GM18517 (cell line): Measurements from ENCODE around the gene SOD3.

Experiments used
- ATAC-seq: cut with Tn5 transposase; IDR thresholded peaks from one replicate; pipeline ENCODE4 v1.9.1; 2021; ENCODE audit warnings: mild to moderate bottlenecking, moderate library complexity; ENCODE audit not compliant: unreplicated experiment

The SOD3 gene

GRCh38 chr4:24794916-24795665, at the start of gene SOD3:
Gene SOD3 (plus strand): TSS chr4:24795573. CDS start chr4:24799522, 3,949 bp downstream.
- no peak for ATAC-seq

GRCh38 chr4:24747234-24747975, 48.0 kb upstream of the SOD3 start:
- no peak for ATAC-seq

DNA sequence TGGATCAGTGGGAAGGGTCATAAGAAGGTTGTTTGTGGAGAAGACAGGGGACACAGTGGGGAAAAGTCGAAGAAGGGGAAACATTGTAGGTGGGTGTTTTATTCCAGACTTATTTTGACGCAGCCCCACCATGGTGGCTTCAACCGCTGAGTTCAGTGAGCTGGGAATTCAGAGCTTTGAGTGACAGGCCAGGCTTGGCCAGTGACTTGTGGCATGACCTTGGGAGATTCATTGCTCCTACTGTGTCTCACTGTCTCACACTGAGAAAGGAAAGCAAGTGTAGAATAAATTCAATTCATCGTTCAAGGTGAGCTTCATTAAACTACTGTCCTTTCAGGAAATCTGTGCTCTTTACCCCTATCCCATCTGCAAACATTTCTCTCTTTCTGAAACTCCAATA, 47.4 kb upstream of the SOD3 start:
- no peak for ATAC-seq

DNA sequence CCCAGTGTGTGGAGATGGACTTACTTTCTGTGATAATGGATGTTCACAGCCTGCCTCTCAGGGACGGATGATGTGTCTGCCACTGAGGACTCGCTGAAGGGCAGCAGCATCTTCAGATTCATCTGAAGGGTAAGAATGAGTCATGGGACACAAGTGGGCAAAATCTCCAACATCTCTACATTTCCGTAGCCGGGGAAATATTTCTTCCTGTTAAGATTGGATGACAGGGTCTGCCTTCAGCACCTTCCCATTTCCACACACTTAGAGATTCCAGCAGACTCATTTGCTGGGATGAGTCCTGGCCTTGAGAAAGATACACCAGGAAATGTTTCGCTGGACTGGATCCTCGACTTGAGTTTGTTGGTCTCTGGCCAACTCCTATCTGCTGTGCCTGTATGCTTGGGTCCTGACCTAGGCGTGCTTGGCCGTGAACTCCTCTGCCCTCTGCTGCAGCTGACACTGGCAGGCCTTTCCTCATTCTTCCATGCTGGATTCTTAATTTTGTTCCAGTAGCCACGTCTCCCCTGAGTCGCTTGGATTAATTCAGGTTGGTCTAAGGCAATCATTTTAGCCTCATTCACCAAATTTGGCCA, 46.5 kb upstream of the SOD3 start:
- no peak for ATAC-seq

DNA sequence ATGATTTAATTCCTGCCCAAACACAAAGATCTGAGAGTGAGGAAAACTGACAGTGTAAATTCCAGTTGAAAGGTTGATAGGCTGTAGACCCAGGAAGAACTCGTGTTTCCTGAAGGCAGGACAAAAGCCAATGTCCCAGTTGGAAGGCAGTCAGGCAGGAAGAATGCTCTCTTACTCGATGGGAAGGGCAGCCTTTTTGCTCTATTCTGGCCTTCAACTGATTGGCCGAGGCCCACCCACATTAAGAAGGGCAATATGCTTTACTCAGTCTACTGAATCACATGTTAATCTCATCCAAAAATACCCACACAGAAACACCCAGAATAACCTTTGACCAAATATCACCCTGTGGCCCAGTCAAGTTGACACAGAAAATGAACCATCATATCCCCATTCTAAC, 45.3 kb upstream of the SOD3 start:
- ATAC-seq, result no peak

DNA sequence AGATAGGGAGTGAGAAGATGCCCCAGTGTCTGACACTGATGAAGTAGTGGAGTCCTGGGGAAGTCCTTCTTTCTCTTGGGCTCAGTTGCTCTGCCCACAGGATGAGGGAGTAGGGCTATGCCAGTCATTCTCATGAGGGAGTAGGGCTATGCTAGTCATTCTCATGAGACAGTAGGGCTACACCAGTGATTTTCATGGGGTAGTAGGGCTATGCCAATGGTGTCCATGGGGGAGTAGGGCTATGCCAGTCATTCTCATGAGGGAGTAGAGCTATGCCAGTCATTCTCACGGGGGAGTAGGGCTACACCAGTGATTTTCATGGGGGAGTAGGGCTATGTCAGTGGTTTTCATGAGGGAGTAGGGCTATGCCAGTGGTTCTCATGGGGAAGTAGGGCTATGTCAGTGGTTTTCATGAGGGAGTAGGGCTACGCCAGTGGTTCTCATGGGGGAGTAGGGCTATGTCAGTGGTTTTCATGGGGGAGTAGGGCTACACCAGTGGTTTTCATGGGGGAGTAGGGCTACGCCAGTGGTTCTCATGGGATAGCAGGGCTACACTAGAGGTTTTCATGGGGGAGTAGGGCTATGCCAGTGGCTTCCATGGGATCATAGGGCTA, 43.3 kb upstream of the SOD3 start:
- ATAC-seq, result no peak

DNA sequence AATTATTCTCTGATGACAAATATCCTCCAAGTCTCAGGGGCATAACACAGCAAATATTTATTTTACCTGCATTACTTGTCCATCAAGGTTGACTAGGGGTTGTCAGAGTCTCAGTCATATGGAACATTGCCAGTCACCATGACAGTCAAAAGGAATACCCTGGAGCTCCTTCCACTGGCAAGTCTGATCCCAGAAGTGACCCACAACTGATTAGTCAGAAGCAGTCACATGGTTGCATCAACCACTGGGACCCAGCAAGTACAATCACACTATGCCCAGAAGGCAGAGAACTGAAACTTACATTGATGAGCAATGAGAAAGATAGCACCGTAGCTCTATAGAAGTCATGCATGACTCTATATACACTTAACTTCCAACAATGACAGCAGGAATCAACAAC, 41.9 kb upstream of the SOD3 start:
- no peak for ATAC-seq

- ATAC-seq, result no peak
Measured at GRCh38 chr4:24754571-24754970, 40.8 kb upstream of the SOD3 start.

- no peak for ATAC-seq
Measured at GRCh38 chr4:24763631-24764297, 31.6 kb upstream of the SOD3 start.

- no peak for ATAC-seq
Measured at GRCh38 chr4:24764345-24764744, 31.0 kb upstream of the SOD3 start.

GRCh38 chr4:24765376-24765988, 29.9 kb upstream of the SOD3 start:
- ATAC-seq, result no peak

DNA sequence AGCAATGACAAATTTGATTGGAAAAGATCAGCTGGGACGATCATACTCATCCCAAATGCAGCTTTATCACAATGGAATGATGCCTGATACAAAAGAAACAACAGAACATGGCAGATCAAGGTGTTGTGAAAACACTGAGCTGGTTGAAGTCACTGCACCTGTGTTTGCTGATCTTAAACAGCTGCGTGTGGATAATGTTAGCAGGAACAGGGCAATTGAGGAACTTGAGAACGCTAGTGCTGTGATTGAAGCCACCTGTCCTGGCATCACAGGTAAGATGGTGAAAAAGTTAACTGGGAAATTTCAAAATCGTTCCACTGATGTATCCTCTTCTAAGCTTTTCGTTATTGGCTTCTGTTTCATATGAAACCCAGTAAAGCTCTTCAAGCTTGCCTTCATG, 27.4 kb upstream of the SOD3 start:
- peak; percentile 2 for ATAC-seq

DNA sequence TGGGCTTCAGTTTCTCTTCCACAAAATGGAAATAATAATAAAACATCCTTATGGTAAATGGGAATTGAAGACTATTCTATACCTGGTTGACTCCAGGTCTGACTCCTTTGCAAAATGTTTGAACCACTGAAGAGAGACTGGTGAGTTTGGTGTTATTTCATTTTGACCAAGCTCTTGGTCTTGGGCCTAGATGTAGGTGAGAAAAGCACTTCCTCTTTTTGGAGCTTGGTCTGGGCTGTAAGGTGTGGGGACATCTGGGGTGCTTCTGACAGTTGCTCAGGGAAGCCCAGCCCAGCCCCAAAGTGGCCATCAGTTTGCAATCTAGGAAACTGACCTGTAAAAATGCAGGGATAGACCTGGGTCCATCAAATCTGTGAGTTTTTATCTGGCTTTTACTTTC, 26.8 kb upstream of the SOD3 start:
- peak; percentile 74 for ATAC-seq

GRCh38 chr4:24769571-24769970, 25.8 kb upstream of the SOD3 start:
- no peak for ATAC-seq

GRCh38 chr4:24770032-24770584, 25.3 kb upstream of the SOD3 start:
- ATAC-seq, result peak; percentile 78

- ATAC-seq, result no peak
Measured at GRCh38 chr4:24770667-24771066, 24.7 kb upstream of the SOD3 start.

- ATAC-seq, result no peak
Measured at GRCh38 chr4:24771241-24771640, 24.1 kb upstream of the SOD3 start.

DNA sequence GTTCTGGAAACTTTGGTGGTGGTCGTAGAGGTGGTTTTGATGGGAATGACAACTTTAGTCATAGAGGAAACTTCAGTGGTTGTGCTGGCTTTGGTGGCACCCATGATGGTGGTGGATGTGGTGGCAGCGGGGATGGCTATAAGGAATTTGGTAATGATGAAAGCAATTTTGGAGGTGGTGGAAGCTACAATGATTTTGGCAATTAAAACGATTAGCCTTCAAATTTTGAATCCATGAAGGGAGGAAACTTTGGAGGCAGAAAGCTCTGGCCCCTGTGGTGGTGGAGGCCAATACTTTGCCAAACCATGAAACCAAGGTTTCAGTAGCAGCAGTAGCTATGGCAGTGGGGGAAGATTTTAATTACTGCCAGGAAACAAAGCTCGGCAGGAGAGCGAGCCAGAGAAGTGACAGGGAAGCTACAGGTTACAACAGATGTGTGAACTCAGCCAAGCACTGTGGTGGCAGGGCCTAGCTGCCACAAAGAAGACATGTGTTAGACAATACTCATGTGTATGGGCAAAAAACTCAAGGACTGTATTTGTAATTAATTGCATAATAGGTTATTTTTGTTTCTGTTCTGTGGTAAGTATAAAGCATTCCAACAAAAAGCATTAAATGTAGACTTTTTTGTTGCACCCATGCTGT, 23.2 kb upstream of the SOD3 start:
- no peak for ATAC-seq

DNA sequence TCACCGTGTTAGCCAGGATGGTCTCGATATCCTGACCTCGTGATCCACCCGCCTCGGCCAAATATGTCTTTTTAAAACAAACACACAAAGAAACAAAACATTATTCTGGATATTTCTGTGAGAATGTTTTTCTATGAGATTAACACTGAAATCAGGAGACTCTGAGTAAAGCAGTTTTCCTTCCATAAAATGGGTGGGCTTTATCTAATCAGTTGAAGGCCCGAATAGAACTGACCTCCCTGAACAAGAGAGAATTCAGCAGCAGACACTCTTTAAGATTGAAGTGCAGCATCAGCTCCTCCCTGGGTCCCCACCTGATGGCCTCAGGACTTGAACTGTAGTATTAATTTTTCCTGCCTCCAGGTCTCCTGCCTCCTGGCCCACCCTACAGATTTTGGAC, 22.4 kb upstream of the SOD3 start:
- no peak for ATAC-seq

GRCh38 chr4:24774452-24774851, 20.9 kb upstream of the SOD3 start:
- ATAC-seq, result no peak
